ENCODE measurements around the gene STIM1.

Gene STIM1

DNA sequence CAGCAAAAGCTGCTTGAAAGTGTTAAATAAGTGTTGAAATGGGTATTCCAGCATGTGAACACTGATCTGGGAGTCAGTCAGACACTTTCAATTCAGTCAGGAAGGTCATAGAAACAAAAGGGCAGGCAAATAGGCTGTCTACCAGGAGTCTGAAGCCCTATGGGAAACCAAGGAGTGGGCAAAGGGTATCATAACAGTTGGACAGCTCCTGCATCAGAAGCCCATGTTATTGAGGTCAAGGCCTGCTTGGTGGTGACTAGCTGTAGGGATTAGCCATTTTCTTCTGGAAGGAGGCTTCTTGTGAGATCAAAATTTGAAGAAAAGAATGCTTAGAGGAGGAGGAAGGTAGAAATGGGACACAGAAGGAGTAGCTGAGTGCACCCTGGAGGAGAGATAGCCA, 97.3 kb downstream of the STIM1 start:
- DNase-seq (ENCODE audit: low spot score): no peak

DNA sequence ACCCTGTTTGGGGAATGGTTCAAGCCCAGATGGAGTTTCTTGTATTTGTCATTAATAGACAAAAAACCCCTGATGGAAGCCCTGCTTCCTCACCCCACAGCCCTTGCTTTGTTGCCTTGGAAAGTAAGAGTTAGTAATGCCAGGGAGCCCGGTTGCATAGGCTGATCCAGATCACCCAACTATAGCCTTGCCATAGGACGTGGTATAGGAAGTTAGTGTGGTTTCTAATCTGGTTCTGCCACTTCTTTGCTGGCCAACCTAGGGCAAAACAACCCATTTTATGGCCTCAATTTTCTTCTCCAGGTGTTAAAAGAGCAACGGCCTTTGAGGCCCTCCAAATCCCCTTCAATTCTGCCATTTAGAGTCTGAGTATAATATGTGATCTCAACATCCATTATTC, 97.9 kb downstream of the STIM1 start:
- no peak for DNase-seq (ENCODE audit: low spot score)

DNA sequence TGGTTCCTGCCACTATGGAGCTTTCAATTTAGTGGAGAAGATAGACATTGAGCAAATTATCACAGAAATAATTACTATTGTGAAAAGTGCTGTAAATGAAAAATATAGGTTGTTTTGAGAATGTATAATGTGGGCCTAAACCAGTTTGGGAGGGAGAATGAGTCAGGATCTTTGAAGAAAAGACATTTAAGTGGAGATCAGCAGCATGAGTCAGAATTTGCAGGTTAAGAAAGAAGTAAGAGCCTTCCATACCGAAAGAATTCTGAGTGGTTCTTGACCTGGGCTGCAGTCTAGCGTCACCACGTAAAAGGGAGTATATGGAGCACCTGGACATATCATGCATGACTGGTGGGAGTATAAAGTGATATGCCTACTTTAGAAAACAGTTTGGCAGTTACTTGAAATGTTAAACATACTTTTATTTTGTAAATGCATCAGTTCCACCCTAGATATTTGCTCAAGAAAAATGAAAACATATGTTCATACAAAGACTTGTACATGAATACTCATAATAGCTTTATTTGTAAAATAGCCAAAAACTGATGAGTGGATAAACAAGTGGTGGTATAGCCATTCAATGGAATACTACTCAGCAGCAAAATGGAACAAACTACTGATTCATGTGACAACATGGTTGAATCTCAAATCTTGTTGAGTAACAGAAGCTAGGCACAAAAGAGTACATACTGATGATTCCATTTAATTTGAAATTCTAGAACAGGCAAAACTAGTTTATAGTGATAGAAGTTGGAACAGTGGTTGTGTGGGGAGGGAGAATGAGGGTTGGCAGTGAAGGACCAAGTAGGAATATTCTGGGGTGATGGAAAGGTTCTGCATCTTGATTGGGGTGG, 99.2 kb downstream of the STIM1 start:
- DNase-seq (ENCODE audit: low spot score): no peak

DNA sequence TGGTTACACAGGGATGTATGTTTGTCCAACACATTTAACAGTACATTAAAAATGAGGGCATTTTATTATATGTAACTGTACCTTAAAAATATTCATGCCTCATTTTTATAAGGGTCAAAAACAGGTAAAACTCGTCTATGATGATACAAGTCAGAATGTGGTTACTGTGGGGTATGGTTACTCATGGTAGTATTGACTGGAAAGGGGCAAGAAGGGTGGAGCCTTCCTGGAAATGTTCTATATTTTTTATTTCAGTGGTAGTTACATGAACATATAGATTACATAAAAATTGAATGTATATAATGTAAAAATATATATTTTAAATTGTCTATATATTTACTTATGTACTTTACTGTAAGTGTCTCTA, 99.8 kb downstream of the STIM1 start:
- DNase-seq (ENCODE audit: low spot score): no peak

DNA sequence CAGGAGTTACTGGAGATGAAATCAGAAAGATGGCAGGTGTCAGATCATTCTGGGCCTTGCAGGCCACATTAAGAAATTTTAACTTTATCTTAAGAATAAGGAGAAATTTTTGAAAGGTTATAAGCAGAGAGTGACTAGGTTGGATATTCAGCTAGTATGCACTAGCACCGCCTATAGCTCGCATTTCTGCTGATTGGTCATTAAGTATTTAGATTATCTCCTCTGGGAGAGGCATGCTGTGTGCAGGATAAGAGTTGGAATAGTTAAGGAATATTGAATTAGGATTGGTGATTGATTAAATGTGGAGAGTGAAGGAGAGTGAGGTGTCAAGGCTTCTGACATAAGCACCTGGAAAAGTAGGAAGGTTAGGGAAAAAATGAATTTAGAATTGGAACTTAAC, 100.6 kb downstream of the STIM1 start:
- no peak for DNase-seq (ENCODE audit: low spot score)

DNA sequence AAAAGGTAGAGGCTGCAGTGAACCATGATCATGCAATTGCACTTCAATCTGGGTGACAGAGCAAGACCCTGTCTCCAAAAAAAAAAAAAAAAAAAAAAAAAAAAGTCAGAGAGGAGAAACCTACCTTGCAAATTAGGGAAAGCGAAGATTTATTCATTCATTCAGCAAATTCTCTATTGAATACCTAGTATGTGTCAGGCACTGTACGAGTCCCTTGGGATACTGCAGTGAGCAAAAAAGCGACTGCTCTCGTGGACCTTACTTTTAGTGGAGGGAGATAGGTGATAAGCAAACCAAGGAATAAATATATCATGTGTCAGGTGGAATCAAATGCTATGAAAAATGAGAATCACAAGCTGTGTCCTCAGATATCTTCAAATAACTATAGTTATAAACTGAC, 101.3 kb downstream of the STIM1 start:
- no peak for DNase-seq (ENCODE audit: low spot score)

DNA sequence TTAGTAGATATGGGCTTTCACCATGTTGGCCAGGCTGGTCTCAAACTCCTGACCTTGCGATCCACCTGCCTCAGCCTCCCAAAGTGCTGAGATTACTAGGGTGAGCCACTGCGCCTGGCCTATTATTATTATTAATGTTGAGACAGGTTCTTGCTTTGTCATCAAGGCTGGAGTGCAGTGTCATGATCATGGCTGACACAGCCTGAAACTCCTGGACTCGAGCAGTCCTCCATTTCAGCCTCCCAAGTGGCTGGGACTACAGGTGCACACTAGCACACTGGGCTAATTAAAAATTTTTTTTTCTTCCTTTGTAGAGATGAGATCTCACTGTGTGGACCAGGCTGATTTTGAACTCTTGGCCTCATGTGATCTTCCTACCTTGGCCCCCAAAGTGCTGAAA, 102.0 kb downstream of the STIM1 start:
- DNase-seq (ENCODE audit: low spot score): no peak

DNA sequence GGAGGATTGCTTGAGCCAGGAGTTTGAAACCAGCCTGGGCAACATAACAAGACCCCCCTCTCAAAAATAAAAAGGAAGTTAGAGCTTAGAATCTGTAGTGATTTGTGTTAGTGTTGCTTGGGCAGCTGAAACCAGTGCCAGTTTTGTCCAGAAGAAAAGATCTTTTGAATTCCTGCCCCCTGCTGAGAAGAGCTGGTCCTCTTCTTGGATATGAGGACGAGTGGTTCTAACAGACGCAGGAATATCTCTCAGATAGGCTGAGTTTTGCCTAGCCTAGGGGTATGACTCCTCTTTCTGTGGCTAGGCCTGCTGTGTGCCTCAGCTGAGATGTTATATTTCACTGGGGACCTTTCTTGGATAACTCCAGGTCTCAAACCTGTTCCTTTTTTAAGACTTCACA, 102.8 kb downstream of the STIM1 start:
- DNase-seq (ENCODE audit: low spot score): no peak

DNA sequence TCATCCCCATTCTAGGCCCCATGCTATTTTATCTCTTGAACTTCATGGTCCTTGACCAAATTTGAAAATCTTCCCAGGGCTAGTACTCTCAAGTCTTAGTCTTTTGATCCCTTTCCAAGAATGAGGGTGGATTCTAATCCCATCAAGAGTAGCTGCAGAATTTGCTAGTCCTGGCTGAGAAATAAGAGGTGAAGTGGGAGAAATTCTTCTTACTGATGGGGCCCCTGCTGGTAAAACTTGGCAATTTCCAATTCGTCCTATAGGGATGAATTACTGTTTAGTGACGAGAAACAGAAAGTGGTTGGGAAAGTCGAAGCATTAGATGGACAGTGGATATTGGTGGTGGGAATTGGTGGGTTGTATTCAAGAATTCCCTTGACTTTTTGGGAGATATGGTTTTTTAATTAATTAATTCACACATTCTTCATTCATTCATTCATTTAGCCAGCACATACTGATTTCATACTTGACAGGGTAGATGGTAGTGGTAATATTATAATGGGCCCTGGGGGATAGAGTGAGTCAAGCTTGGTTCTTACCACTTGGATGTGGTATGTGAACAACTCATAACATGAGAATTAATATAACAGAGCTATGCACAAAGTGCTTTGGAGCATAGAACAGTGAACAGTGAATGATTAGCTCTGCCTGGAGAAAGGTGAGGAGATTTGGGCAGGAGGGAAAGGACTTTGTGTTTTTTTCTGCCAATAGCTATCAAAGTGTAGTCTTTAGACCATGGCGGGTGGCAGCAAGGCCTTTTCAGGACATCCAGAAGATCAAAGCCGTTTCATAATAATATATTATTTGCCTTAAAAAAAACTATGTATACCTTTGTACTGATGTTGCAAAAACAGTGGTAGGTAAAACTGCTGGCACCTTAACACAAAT, 103.8 kb downstream of the STIM1 start:
- DNase-seq (ENCODE audit: low spot score): no peak

DNA sequence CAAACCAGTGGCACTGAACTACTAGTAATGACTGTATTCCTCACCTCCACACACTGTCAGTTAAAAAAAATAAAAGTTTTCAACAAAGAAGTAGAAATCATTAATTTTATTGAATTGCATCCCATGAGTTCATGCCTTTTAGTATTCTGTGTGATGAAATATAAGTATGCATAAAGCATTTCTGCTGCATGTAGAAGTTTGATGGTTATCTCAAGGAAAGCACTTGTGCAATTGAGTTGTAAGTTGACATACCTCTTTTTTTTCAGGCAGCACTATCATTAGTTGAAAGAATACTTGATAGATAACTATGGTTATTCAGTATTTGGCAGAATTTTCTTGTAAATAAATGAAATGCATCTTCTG, 104.4 kb downstream of the STIM1 start:
- DNase-seq (ENCODE audit: low spot score): no peak

DNA sequence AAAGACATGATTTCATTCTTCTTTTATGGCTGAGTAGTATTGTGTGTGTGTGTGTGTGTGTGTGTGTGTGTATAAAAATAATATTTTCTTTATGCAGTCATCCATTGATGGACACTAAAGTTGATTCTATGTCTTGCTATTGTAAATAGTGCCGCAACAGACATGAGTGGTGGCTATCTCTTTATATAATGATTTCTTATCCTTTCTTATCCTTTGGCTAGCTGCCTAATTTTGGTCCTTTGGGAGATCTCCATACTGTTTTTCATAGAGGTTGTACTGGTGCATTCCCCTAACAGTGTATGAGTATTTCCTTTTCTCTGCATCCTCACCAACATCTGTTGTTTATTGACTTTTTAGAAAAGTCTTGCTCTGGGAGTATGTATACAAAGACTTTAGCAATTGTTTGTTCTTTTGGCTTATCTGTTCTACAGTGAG, 107.0 kb downstream of the STIM1 start:
- no peak for DNase-seq (ENCODE audit: low spot score)

DNA sequence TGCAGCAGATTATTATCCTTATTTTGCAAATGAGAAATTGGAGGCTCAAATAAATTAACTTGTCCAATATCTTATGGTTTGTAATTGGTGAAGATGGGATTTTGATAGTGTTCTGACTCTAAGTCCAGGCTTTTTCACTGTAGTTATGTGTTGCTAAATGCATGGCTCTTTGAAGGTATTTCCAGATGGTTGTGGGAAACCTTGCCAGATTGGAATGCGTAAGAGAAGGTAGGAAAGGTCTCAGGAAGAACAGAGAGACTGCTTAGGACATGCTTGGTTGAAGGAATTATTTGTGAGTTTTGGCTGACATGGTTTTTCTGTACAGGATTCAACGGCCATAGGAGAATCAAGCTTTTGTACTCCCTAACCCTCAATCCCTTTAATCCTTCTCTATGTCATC, 108.6 kb downstream of the STIM1 start:
- DNase-seq (ENCODE audit: low spot score): no peak

DNA sequence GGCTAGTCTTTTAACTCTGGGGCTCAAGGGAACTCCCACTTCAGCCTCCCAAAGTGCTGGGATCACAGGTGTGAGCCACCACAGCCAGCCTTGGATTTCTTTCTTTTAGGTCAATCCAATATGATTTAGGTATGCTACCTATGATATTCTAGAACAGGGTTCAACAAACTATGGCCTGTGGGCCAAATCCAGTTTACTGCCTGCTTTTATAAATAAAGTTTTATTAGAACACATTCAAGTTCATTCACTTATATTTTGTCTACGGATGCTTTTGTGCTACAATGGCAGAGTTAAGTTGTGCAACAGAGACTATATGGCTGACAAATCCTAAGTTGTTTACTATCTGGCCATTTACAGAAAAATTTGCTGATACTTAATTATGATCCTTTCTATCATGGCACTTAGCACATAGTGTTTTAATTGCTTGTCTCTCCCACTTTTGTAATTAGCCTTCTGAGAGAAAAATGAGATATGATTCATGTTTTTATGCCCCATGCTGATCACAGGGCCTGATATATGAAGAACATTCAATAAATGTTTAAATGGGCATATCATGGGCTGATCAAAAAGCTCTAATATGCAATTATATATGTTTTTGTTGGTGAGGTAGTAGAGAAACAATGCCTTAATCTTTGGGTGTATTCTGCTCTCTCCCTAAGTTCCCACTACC, 109.6 kb downstream of the STIM1 start:
- no peak for DNase-seq (ENCODE audit: low spot score)

DNA sequence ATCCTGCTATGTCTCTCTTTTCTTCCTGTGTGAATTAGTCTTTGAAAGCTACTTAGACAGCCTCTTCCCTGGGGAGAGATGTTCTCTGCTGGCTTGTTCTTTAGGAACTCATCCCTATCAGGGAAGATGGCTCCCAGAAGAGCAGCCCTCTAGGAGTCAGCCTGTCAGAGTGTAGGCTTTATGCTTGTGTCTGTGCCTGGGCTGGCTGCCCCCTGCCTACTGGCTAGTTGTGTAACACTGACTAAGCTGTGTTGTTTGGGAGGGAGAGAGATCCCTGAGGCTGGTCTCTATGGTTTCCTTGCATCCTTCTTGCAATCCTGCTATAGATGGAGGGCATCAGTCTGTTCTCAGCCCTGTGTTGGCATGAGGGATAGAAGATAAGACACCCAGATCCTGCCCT, 112.2 kb downstream of the STIM1 start:
- no peak for DNase-seq (ENCODE audit: low spot score)

DNA sequence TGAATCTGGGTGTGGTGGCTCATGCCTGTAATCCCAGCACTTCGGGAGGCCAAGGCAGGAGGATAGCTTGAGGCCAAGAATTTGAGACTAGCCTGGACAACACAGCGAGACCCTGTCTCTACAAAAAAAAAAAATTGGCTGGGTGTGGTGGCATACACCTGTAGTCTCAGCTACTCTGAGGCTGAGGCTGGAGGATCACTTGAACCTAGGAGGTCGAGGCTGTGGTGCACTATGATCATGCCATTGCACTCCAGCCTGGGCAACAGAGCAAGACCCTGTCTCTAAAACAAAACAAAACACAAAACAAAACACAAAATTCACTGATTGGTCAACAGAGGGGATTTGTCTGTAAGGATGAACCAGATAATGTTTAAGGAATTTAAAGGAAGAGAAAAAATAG, 113.7 kb downstream of the STIM1 start:
- no peak for DNase-seq (ENCODE audit: low spot score)

DNA sequence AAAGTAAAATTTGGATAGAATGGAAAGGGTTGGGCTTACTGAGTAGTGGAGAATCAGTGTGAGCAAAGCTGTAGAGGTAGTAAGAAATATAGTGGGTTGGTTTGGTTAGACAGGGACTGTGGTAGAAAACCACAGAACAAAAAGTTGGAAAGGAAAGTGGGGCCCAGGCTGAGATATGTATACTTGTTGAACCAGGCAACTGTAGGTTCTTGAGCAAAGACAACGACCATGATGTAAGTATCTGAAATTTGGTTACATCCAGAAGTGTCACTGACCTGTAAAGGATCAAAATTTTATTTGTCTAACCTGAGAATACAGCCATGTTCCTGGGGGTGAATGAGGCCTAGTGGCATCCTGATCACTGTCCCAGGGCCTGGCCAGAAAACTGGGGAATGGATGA, 114.1 kb downstream of the STIM1 start:
- no peak for DNase-seq (ENCODE audit: low spot score)

DNA sequence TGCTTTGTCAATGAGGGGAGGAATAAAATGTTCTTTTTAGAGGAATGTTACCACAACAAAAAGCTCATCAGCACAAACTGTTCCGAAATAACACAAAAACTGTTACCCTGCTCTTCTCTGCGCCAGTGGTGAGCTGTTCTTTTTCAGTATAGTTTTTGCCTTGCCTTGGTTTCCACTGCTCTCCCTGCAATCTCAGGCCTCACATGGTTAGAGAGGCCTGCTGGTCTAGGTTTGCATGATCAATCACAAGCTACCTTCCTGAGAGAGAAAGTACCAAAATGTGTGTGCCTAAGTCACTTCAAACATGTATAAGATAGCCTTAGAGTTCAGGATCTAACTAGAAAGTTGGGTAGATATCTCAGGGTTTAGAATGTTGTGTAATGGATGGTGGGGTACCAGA, 114.6 kb downstream of the STIM1 start:
- DNase-seq (ENCODE audit: low spot score): no peak

DNA sequence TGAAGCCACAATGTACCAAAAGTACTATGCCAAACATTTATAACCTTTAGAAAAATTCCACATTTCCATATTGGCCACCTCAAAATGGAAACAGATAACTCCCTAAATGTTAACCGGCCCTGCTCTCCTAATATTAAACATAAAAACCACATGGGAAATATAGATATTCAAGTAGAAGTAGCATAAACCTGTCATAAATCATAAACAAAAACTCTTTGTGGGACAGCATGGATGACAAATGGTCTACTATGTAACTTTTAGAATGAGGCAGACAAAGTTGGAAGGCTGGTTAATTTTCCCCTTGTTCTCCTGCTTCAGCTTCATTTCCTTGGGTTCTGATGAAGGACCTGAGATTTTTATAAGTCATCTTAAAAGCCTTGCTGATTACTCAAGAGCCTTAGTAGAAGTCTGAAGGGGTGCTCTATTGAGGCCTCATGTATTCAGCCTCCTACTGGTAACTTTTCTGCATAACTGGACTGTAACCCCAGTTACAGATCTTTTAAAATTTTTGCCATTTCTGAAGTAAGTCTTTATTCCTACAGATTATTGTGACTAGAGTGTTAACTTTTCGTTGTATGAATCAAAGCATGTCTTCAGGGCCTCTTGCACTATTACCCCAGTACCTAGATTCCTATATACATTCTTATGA, 116.4 kb downstream of the STIM1 start:
- DNase-seq (ENCODE audit: low spot score): no peak

DNA sequence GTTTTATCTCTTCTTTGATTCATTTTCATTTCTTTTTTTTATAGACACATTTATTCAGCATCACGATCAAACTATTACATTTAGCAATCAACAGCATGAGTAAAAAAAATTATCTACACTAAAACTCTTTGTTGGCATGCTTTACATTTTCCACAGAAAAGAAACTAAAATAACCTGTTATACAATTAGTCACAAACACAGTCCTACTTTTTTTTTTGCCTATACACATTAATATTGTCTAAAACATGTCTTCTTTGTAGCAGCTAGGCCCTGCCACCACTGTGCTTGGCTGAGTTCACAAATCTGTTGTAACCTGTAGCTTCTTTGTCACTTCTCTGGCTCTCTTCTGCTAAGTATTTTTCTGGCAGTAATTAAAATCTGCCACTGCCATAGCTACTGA, 117.0 kb downstream of the STIM1 start:
- no peak for DNase-seq (ENCODE audit: low spot score)

DNA sequence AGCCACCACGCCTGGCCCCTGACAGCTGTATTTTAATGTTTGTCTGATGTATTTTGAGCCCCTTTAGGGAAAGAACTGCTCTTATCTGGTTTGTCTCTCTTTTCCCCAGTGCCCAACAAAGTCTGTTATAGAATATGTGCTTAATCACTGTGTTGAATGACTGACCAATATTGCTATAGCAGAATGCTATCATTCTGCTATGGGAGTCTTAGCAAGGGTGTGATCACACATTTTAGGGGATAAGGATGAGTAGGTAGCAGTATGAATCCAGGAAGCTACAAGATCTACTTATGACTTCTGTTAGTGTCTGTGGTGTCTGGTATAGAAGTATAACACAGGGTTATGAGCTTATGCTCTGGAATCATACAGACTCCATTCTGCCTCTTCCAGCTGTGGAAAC, 121.6 kb downstream of the STIM1 start:
- DNase-seq (ENCODE audit: low spot score): no peak

DNA sequence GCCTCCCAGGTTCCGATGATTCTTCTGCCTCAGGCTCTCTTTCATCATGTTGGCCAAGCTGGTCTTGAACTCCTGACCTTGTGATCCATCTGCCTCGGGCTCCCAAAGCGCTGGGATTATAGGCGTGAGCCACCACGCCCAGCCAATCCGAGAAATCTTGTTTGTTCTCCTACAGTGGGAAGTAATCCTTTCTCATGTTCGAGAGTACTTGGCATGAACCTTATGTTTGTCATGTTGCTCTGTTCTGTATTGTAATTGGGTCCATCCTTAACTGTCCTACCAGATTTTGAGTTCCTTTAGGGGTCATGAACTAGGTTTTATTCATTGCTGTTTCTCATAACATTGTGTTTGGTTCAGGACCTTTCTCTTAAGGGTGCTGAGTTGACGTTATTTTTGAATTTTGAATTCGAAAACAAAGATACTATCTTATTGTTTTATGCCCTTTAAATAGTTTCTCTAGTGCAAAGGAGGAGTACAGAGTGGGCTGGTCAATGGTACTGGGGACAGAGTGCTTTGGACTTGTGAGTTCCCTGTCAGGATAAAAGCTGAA, 125.7 kb downstream of the STIM1 start:
- no peak for DNase-seq (ENCODE audit: low spot score)

DNA sequence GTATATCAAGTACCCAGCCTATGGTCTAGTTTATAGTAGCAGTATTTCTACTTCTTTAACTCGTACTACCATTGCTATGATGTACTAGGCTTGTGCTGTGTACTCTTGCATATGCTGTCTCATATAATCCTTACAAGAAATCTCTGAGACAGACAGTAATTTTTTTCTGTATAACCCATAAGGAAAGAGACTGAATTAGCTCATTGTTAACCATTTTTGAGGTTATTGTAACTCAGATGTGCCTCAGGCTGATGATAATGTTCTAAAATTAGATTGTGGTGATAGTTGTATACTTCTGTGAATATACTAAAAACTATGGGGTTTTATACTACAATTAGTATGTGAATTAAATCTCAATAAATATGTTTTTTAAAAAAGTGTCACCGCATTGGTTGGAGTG, 127.0 kb downstream of the STIM1 start:
- DNase-seq (ENCODE audit: low spot score): no peak

All from kidney capillary endothelial cell (primary cell).